GM12865 (cell line): ENCODE data around the gene AQP7.
"Not testable (repeated sequence)": the region's sequence is repeated elsewhere in the genome, so short reads cannot be mapped to it uniquely, and the experiment has no call there.

Experiments used
- DNase-seq: peaks from one replicate; pipeline ENCODE4 v3.0.0; 2010; ENCODE audit warnings: low read depth
- H3K4me3 ChIP-seq: 2 replicates; pipeline ENCODE4 v1.5.1; 2011; ENCODE audit warnings: mild to moderate bottlenecking, low read depth, low read length, control low read depth
- TF ChIP-seq, protein P1 (sequence below): IDR thresholded peaks from 2 replicates; pipeline ENCODE4 v1.5.1; 2011; ENCODE audit warnings: low read length, control low read depth, low read depth, inconsistent platforms; ENCODE audit not compliant: insufficient read depth; ENCODE audit errors: missing control alignments

AQP7 gene

DNA sequence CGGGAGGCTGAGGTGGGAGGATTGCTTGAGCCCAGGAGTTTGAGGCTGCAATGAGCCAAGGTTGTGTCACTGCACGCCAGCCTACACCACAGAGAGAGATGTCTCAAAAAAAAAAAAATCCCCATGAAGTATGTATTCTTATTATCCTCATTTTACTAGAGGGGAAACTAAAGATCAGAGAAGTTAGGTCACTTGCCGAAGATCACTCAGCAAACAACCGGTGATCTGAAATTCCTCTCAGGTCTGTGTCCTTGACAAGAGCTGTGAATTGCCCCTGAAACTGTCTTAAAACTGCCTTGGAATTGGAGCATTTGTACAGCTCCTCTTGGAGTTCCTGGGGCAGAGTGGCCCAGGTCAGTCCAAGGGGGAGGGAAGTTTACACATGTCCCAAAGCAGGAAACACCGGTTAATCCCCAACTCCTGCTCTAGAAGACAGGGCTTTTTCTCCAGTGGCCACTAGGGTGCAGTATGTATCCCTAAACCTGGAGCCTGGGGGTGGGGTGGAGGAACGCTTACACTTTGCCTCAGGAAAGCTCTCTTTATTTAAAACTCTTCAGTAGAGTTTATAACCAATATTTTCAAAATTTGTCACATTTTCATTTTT lies 27.6 kb downstream of the AQP7 start:
- peak; percentile 66 for DNase-seq

GRCh38 chr9:33374190-33374589 lies 28.2 kb downstream of the AQP7 start:
- no peak for DNase-seq
- TF ChIP-seq, protein P1, sequence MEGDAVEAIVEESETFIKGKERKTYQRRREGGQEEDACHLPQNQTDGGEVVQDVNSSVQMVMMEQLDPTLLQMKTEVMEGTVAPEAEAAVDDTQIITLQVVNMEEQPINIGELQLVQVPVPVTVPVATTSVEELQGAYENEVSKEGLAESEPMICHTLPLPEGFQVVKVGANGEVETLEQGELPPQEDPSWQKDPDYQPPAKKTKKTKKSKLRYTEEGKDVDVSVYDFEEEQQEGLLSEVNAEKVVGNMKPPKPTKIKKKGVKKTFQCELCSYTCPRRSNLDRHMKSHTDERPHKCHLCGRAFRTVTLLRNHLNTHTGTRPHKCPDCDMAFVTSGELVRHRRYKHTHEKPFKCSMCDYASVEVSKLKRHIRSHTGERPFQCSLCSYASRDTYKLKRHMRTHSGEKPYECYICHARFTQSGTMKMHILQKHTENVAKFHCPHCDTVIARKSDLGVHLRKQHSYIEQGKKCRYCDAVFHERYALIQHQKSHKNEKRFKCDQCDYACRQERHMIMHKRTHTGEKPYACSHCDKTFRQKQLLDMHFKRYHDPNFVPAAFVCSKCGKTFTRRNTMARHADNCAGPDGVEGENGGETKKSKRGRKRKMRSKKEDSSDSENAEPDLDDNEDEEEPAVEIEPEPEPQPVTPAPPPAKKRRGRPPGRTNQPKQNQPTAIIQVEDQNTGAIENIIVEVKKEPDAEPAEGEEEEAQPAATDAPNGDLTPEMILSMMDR: no peak
- no peak overlapping the region for H3K4me3 ChIP-seq

More for the DNA sequence above, 27.6 kb downstream of the AQP7 start:
- TF ChIP-seq, protein P1: peak; percentile 76
- no peak overlapping the region for H3K4me3 ChIP-seq

- no peak overlapping the region for H3K4me3 ChIP-seq
- no peak for DNase-seq
- TF ChIP-seq, protein P1: no peak
Measured at GRCh38 chr9:33372900-33373299, 29.5 kb downstream of the AQP7 start.

DNA sequence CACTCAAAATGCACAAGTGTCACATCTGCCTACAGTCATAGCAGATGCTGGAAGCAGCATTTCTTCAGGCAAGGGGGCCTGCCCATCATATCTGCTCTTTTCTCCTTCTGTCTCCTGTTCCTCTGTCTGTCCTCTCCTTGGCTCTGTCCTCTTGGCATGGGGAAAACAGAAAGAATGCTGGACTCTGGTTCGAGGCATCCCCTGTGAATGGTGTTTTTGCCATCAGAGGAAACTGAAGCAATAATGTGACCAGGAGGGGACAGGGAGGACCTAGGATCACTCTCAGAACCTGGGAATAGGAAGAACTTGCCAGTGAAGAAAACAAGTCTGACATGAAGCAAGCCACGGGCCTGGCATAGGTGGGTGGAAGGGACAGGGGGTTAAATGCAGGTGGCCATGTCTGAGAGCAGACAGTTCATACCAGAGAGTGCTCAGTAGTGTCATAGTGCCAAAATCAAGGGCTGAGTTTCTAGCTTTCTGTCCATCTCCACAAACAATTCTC lies 35.3 kb downstream of the AQP7 start:
- no peak overlapping the region for H3K4me3 ChIP-seq
- TF ChIP-seq, protein P1: no peak
- DNase-seq: no peak

DNA sequence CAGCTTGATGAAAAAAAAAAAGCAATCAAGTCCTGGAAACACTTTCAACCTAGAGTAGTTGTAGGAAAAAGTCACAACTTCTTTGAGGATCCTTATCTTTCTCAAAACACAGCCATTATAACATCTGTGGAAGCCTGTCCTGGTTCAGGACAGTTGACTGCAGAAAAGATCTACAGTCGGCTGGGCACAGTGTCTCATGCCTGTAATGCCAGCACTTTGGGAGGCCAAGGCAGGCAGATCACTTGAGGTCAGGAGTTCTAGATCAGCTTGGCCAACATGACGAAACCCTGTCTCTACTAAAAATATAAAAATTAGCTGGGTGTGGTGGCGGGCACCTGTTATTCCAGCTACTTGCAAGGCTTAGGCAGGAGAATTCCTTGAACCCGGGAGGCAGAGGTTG lies 37.6 kb downstream of the AQP7 start:
- not testable (repeated sequence) for H3K4me3 ChIP-seq, DNase-seq

GRCh38 chr9:33364127-33364526 lies 38.2 kb downstream of the AQP7 start:
- DNase-seq: no peak
- no peak overlapping the region for H3K4me3 ChIP-seq
- TF ChIP-seq, protein P1: no peak

DNA sequence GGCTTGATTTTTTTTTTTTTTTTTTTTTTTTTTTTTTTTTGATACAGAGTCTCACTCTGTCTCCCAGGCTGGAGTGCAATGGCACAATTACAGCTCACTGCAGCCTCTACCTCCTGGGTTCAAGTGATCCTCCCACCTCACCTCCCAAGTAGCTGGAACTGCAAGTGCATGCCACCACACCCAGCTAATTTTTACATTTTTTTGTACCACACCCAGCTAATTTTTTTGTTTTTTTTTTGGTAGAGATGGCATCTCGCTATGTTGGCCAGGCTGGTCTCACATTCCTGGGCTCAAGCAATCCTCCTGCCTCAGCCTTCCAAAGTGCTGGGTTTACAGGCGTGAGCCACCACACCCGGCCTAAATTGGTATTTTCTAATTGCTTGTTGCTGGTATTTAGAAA lies 43.7 kb downstream of the AQP7 start:
- not testable (repeated sequence) for DNase-seq, H3K4me3 ChIP-seq

- no peak overlapping the region for H3K4me3 ChIP-seq
- DNase-seq: no peak
- TF ChIP-seq, protein P1: no peak
Measured at GRCh38 chr9:33355933-33356332, 46.4 kb downstream of the AQP7 start.
